A673 (cell line): ENCODE data around the gene ACSS2. TPM values are rescaled to one million over a fixed set of nuclear protein-coding genes. Genes with fewer than 3 reads are reported as not detected.

ENCODE experiments used
- BruUV-seq: library from RNA; stranded (reverse); fragments of 400-500 nt; replicated peaks from 2 replicates; lab custom pipeline; 2021; lab: Mats Ljungman, UMichigan
- CTCF ChIA-PET: fragments of 300-600 bp; sonication (Branson Sonifier 250); formaldehyde crosslinking; loops from one replicate; lab custom pipeline; 2022; ENCODE audit warnings: antibody characterized with exemption; lab: Charles Lee
- POLR2A ChIA-PET: fragments of 300-600 bp; sonication (Branson Sonifier 250); formaldehyde crosslinking; loops from one replicate; lab custom pipeline; 2022; ENCODE audit warnings: antibody characterized with exemption; ENCODE audit not compliant: low non-redundant PET; lab: Charles Lee
- DNase-seq: peaks from one replicate; pipeline ENCODE4 v3.0.0-alpha.2; 2015; ENCODE audit warnings: low spot score
- H3K27ac ChIP-seq: fragments of 200-600 bp; sonication (generic); 2 replicates; pipeline ENCODE4 v1.5.1; 2016; ENCODE audit warnings: mixed run types, low read depth, mild to moderate bottlenecking, mixed read lengths, antibody characterized with exemption, low read length; ENCODE audit not compliant: poor library complexity, severe bottlenecking
- H3K27me3 ChIP-seq: fragments of 200-600 bp; sonication (generic); replicated peaks from 2 replicates; pipeline ENCODE4 v1.6.1; 2017; ENCODE audit warnings: mixed run types, low read depth, mild to moderate bottlenecking, mixed read lengths, antibody characterized with exemption, low read length; ENCODE audit not compliant: insufficient read depth, poor library complexity
- H3K36me3 ChIP-seq: fragments of 200-600 bp; sonication (generic); 2 replicates; pipeline ENCODE4 v1.6.1; 2016; ENCODE audit warnings: mixed run types, mild to moderate bottlenecking, mixed read lengths, antibody characterized with exemption, low read length; ENCODE audit not compliant: insufficient read depth, poor library complexity, severe bottlenecking
- H3K4me1 ChIP-seq: fragments of 200-600 bp; sonication (generic); 2 replicates; pipeline ENCODE4 v1.6.1; 2017; ENCODE audit warnings: mixed run types, mild to moderate bottlenecking, mixed read lengths, antibody characterized with exemption, low read length; ENCODE audit not compliant: insufficient read depth, poor library complexity, severe bottlenecking
- H3K4me3 ChIP-seq: fragments of 200-600 bp; sonication (generic); 2 replicates; pipeline ENCODE4 v1.5.1; 2016; ENCODE audit warnings: low read depth, mixed run types, mild to moderate bottlenecking, mixed read lengths, low read length; ENCODE audit not compliant: poor library complexity, severe bottlenecking
- H3K9me3 ChIP-seq: fragments of 200-600 bp; sonication (generic); 2 replicates; pipeline ENCODE4 v1.6.1; 2016; ENCODE audit warnings: mixed run types, low read depth, mild to moderate bottlenecking, mixed read lengths, antibody characterized with exemption, low read length; ENCODE audit not compliant: poor library complexity, severe bottlenecking
- EZH2 ChIP-seq: fragments of 200-600 bp; sonication (generic); IDR thresholded peaks from 2 replicates; pipeline ENCODE4 v1.6.1; 2017; ENCODE audit warnings: borderline replicate concordance, low read depth, mild to moderate bottlenecking, mixed read lengths, antibody characterized with exemption, low read length; ENCODE audit not compliant: poor library complexity, severe bottlenecking
- intact Hi-C: fragments of 100-400 bp; cut with micrococcal nuclease; formaldehyde crosslinking; loops from one replicate; pipeline ENCODE4 v1.10.0; 2022; ENCODE audit not compliant: unreplicated experiment
- total RNA-seq: library from RNA; stranded (reverse); gene quantifications from 2 replicates; pipeline ENCODE4 v1.2.3, GENCODE V29; 2021
- TF ChIP-seq, protein P1 (sequence below): fragments of 300-800, 200-600 bp; sonication (generic); conservative IDR thresholded peaks from 2 replicates; pipeline ENCODE4 v1.5.1; 2017; ENCODE audit warnings: low read depth, mild to moderate bottlenecking, antibody characterized with exemption, low read length, moderate library complexity, mixed read lengths

Gene ACSS2
- total RNA-seq, 1 experiment from 2014 or later: 28.7 TPM

DNA sequence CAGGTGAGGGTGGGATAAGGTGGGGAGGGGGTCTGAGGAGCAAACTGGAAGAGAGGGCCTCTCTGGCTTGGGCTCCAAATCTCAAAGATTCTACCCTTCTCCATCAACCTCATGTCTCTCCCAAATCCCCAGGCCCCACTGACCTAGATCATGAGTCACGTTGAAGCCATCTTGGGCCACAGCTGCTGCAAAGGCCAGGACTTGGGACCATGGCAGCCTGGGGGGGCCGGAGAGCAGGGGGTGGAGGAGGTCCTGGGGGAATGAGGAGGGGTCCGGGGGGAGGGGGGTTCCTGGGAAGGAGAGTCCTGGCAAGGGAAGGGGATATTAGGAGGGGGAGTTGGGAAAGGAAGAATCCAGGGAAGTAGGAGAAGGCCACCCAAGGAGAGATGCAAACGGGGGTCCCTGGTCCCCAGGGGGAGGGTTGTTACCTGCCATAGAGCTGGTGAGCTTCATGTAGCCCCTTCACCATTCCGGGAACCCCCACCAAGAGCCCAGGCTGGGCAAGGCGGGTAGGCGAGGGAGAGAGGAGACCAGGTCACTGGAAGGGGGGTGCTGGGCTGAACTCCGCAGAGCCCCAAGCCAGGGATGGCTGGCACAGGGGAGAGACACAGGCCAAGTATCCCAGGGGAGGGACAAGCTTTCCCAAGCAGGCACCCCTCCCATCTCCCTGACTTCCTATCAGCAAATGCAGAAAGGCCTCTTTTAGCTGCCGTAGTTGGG, 16.4 kb upstream of the ACSS2 start:
- H3K4me3 ChIP-seq: no peak overlapping the region
- no peaks in the 10 kb centered on the region for H3K4me1 ChIP-seq
- ChIA-PET CTCF (no interaction called here), POLR2A (no interaction called here)
- no peaks in the 10 kb centered on the region for H3K27me3 ChIP-seq
- TF ChIP-seq, protein P1, sequence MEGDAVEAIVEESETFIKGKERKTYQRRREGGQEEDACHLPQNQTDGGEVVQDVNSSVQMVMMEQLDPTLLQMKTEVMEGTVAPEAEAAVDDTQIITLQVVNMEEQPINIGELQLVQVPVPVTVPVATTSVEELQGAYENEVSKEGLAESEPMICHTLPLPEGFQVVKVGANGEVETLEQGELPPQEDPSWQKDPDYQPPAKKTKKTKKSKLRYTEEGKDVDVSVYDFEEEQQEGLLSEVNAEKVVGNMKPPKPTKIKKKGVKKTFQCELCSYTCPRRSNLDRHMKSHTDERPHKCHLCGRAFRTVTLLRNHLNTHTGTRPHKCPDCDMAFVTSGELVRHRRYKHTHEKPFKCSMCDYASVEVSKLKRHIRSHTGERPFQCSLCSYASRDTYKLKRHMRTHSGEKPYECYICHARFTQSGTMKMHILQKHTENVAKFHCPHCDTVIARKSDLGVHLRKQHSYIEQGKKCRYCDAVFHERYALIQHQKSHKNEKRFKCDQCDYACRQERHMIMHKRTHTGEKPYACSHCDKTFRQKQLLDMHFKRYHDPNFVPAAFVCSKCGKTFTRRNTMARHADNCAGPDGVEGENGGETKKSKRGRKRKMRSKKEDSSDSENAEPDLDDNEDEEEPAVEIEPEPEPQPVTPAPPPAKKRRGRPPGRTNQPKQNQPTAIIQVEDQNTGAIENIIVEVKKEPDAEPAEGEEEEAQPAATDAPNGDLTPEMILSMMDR: no peak
- TF ChIP-seq EZH2: no peak
- no peak for DNase-seq
- intact Hi-C loops: no loop called here
- H3K9me3 ChIP-seq: no peaks in the 10 kb centered on the region
- BruUV-seq: no TSS peak
- no peak overlapping the region for H3K27ac ChIP-seq
- H3K36me3 ChIP-seq: no peaks in the 10 kb centered on the region

DNA sequence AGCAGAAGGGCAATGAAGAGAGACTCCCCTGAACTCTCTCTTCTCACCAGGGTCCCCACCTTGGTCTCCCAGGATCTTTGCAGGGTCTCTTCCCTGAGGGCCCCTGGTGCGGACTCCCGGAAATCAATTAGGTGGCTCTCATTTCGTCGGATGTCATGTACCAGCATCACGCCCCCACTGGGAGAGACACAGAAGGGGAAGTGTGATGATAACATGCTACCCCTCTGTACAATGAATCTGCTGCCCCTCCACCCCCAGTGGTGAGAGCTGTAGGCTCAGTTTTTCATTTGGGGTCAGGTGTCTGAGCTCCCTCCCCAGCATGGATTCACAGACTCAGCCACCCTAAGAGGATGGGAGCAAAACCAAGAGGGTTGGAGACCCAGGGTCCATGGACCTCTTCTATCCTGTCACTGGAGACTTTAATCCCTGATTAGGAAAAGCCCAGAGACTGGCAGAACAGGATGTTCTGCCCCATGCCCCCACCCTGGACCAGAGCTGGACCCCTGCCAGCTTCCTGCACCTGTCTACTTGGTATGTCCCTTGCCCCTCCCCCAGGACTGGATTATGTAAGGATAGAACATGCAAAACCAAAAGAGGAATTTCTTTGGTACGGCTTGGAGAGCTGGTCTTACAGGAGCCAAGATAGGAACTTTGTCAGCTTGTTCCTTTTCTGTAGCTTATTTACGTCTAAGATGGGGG, 14.9 kb upstream of the ACSS2 start:
- H3K27me3 ChIP-seq: no peaks in the 10 kb centered on the region
- intact Hi-C loops: no loop called here
- POLR2A ChIA-PET: no interaction called here
- no peak overlapping the region for H3K4me3 ChIP-seq
- CTCF ChIA-PET: no interaction called here
- no peaks in the 10 kb centered on the region for H3K4me1 ChIP-seq
- no peaks in the 10 kb centered on the region for H3K36me3 ChIP-seq
- no peak for TF ChIP-seq EZH2
- TF ChIP-seq, protein P1: no peak
- no peak overlapping the region for H3K27ac ChIP-seq
- H3K9me3 ChIP-seq: no peaks in the 10 kb centered on the region
- BruUV-seq: no TSS peak
- DNase-seq: no peak

DNA sequence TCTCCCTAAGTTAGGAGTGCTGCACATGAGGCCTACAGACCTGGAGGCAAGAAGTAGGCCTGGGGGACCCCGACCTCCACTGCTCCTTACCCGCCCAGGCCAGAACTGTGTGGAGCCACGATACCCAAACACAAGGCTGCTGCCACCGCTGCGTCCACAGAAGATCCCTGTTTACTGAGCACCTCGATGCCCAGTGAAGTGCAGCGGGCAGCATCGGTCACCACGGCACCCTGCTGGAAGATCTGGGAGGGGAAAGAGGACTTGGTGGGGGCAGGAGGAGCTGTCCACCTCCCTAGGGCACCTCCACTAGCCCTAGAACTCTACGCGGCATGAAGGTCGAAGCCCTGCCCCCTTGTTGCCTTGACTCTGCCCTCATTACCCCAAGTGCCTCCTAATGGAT, 13.7 kb upstream of the ACSS2 start:
- intact Hi-C loops: no loop called here
- no TSS peak for BruUV-seq
- Histone ChIP-seq H3K9me3 (no peaks in the 10 kb centered on the region), H3K27ac (no peak overlapping the region), H3K4me3 (no peak overlapping the region), H3K36me3 (no peaks in the 10 kb centered on the region), H3K27me3 (no peaks in the 10 kb centered on the region), H3K4me1 (no peaks in the 10 kb centered on the region)
- CTCF ChIA-PET: no interaction called here
- no peak for DNase-seq
- TF ChIP-seq, protein P1: no peak
- no peak for TF ChIP-seq EZH2
- POLR2A ChIA-PET: no interaction called here
